OCI-LY3 (cell line): ENCODE results near the gene NDUFAF8.

Experiments used
- H2AFZ ChIP-seq: fragments of 200-600, 300-600 bp; shearing (Covaris generic); 2 replicates; pipeline ENCODE4 v1.6.0; 2014; ENCODE audit warnings: antibody characterized with exemption, low read depth, low read length
- H3K27ac ChIP-seq: fragments of 200-600, 300-600 bp; sonication (generic); 2 replicates; pipeline ENCODE4 v1.5.1; 2014; ENCODE audit warnings: mild to moderate bottlenecking, low read length, moderate library complexity, mixed read lengths
- H3K27me3 ChIP-seq: fragments of 200-600, 300-600 bp; sonication (generic); 2 replicates; pipeline ENCODE4 v1.6.1; 2014; ENCODE audit warnings: low read depth, low read length, mixed read lengths
- H3K36me3 ChIP-seq: fragments of 200-600, 300-600 bp; sonication (generic); replicated peaks from 2 replicates; pipeline ENCODE3; 2014; ENCODE audit warnings: low read depth, low read length, mixed read lengths
- H3K4me1 ChIP-seq: fragments of 300-600, 200-600 bp; sonication (generic); 2 replicates; pipeline ENCODE4 v1.6.1; 2014; ENCODE audit warnings: low read length, mixed read lengths
- H3K4me2 ChIP-seq: fragments of 200-600, 300-600 bp; sonication (generic); 2 replicates; pipeline ENCODE4 v1.6.1; 2014; ENCODE audit warnings: low read length, mixed read lengths
- H3K4me3 ChIP-seq: fragments of 300-600, 200-600 bp; sonication (generic); 2 replicates; pipeline ENCODE4 v1.5.1; 2014; ENCODE audit warnings: antibody characterized with exemption, mild to moderate bottlenecking, low read length, moderate library complexity
- H3K79me2 ChIP-seq: fragments of 300-600, 200-600 bp; shearing (Covaris generic); 2 replicates; pipeline ENCODE4 v1.6.1; 2014; ENCODE audit warnings: mild to moderate bottlenecking, low read length, mixed read lengths
- H3K9ac ChIP-seq: fragments of 300-600, 200-600 bp; shearing (Covaris generic); 2 replicates; pipeline ENCODE4 v1.6.0; 2014; ENCODE audit warnings: mild to moderate bottlenecking, low read length, moderate library complexity
- H3K9me3 ChIP-seq: fragments of 200-600, 300-600 bp; shearing (Covaris generic); 2 replicates; pipeline ENCODE4 v1.6.1; 2014; ENCODE audit warnings: low read length, mixed read lengths; ENCODE audit not compliant: insufficient read depth
- H4K20me1 ChIP-seq: fragments of 200-600, 300-600 bp; sonication (generic); 2 replicates; pipeline ENCODE4 v1.6.1; 2016; ENCODE audit warnings: low read length, mixed read lengths; ENCODE audit not compliant: insufficient read depth
- EZH2phosphoT487 ChIP-seq: fragments of 200-600 bp; shearing (Covaris generic); IDR thresholded peaks from 2 replicates; pipeline ENCODE4 v1.6.1; 2018; ENCODE audit warnings: antibody characterized with exemption, mixed run types, low read depth
- TF ChIP-seq, protein P1 (sequence below): fragments of 200-600, 300-600 bp; sonication (generic); IDR thresholded peaks from 2 replicates; pipeline ENCODE4 v1.5.1; 2014; ENCODE audit warnings: antibody characterized with exemption, low read length, low read depth

The NDUFAF8 gene

DNA sequence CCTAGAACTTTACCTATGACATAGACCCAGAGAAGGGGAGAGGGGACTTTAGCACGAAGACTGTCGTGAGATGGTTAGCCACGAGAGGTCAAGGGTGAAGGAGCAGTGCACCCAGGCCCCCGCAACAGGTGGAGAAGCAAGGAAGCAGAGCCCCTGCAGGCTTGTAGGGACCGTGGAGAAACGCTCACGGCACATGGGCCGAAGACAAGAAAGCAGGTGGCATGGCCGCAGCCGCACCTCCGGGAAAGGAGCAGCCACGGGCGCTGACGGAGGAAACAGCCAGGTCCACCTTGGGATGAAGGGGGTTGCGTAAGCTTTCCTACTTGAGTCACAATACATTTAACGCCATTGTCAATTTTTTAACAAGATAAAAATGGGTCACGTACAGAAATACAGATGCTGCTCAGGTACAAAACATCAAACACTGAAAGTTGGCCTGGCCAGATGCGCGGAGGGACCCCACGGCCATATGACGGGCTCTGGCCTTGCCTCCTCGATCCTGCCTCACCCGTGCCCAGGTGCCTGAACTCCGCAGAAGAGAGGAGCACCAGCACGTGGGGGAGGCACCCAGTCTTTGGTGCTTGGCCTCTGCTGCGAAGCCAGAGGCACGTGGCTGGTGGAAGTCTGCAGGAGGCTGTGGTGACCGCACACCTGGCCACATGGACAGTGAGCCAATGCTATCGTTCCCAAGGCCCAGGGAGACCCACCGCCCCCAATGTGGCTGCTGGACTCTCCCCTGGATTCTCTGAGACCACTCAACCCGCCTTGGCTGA is 34.8 kb downstream of the NDUFAF8 start:
- Histone ChIP-seq H3K4me1 (no peaks in the 10 kb centered on the region), H3K27ac (no peak overlapping the region), H3K4me2 (no peak overlapping the region), H3K9ac (no peak overlapping the region), H3K27me3 (no peaks in the 10 kb centered on the region), H3K79me2 (no peaks in the 10 kb centered on the region), H4K20me1 (no peaks in the 10 kb centered on the region; the same call in 1 of the 2 replicates), H3K4me3 (no peak overlapping the region), H3K9me3 (no peaks in the 10 kb centered on the region), H3K36me3 (peaks cover 35% of the 10 kb centered on the region), H2AFZ (no peak overlapping the region)
- TF ChIP-seq, protein P1, sequence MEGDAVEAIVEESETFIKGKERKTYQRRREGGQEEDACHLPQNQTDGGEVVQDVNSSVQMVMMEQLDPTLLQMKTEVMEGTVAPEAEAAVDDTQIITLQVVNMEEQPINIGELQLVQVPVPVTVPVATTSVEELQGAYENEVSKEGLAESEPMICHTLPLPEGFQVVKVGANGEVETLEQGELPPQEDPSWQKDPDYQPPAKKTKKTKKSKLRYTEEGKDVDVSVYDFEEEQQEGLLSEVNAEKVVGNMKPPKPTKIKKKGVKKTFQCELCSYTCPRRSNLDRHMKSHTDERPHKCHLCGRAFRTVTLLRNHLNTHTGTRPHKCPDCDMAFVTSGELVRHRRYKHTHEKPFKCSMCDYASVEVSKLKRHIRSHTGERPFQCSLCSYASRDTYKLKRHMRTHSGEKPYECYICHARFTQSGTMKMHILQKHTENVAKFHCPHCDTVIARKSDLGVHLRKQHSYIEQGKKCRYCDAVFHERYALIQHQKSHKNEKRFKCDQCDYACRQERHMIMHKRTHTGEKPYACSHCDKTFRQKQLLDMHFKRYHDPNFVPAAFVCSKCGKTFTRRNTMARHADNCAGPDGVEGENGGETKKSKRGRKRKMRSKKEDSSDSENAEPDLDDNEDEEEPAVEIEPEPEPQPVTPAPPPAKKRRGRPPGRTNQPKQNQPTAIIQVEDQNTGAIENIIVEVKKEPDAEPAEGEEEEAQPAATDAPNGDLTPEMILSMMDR: no peak
- no peak for TF ChIP-seq EZH2phosphoT487

DNA sequence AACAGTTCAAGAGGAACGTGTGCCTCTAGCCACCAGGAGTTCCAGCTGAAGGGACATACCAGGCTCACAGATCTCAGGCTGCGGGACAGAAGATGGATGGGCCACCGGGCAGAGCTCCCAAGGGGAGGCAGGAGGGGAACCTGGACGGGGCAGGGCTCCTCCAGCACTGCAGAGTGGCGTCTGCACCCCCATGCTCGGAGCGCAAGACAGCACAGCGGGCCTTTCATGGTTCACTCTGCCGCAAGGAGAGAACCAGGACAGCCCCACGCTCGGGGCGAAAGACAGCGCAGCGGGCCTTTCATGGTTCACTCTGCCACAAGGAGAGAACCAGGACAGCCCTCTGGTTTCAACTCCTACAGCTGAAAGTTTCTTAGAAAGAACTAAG is 35.3 kb downstream of the NDUFAF8 start:
- Histone ChIP-seq H4K20me1 (no peaks in the 10 kb centered on the region; the same call in 1 of the 2 replicates), H3K27me3 (no peaks in the 10 kb centered on the region), H3K4me2 (no peak overlapping the region), H3K9ac (no peak overlapping the region), H3K27ac (no peak overlapping the region), H3K9me3 (no peaks in the 10 kb centered on the region), H3K36me3 (peaks cover 36% of the 10 kb centered on the region), H3K4me1 (no peaks in the 10 kb centered on the region), H3K79me2 (no peaks in the 10 kb centered on the region), H2AFZ (no peak overlapping the region), H3K4me3 (no peak overlapping the region)
- no peak for TF ChIP-seq EZH2phosphoT487
- TF ChIP-seq, protein P1: no peak

DNA sequence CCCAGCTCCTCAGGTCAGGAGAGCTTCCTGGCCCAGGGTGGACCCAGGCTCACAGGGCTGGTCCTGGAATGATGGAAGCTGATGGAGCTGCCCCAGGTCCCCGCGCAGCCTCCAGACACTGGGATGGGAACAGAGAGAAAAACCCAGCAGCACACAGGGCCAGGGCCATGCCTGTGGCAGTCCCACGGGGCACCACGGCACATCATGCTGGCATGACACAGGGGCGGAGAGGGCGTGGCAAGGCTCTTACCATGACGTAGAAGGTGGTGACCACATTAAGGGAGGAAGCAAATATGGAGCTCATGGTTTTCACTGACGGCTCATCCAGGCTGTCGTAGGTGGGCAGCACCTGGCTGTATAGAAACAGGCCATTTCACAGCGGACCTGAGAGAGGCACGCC is 37.7 kb downstream of the NDUFAF8 start:
- Histone ChIP-seq H3K36me3 (peaks cover 39% of the 10 kb centered on the region), H2AFZ (no peak overlapping the region), H3K9me3 (no peaks in the 10 kb centered on the region)

DNA sequence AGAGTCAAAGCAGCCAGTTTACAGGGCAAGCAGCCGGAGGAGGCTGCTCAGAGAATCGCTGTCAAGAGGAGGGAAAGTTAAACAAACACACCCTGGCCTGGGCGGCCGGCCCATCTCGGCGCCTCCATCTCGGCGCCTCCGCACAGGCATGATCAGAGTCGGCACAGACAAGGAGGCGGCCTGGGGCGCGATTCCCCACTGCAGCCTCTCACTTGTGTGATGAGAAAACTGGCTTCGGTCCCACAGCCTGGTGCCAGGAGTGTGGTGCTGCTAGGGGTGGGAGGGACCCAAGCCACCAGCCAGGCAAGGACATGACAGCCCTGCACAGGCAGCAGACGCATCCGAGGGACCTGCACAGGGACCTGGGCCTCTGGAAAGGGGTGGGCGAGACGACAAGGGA is 38.3 kb downstream of the NDUFAF8 start:
- Histone ChIP-seq H3K4me3 (no peak overlapping the region), H2AFZ (no peak overlapping the region), H3K27me3 (no peaks in the 10 kb centered on the region), H3K9ac (no peak overlapping the region), H3K9me3 (no peaks in the 10 kb centered on the region), H3K4me1 (no peaks in the 10 kb centered on the region), H3K79me2 (no peaks in the 10 kb centered on the region), H3K4me2 (no peak overlapping the region), H4K20me1 (no peaks in the 10 kb centered on the region; the same call in 1 of the 2 replicates), H3K36me3 (peaks cover 36% of the 10 kb centered on the region), H3K27ac (no peak overlapping the region)
- TF ChIP-seq EZH2phosphoT487: no peak
- TF ChIP-seq, protein P1: no peak

More for the DNA sequence above, 37.7 kb downstream of the NDUFAF8 start:
- Histone ChIP-seq H3K79me2 (no peaks in the 10 kb centered on the region), H3K4me2 (no peak overlapping the region), H3K27ac (no peak overlapping the region), H3K27me3 (no peaks in the 10 kb centered on the region), H3K4me3 (no peak overlapping the region), H3K9ac (no peak overlapping the region), H3K4me1 (no peaks in the 10 kb centered on the region), H4K20me1 (no peaks in the 10 kb centered on the region; the same call in 1 of the 2 replicates)
- no peak for TF ChIP-seq EZH2phosphoT487
- TF ChIP-seq, protein P1: no peak
